Smooth muscle cell (in vitro differentiated cells): ENCODE data around the gene SLC25A25. TPM values are rescaled to one million over a fixed set of nuclear protein-coding genes. Genes with fewer than 3 reads are reported as not detected.
A peak's percentile ranks its signal among the peaks of the same experiment; 100 is the strongest.

Experiments used
- DNase-seq: peaks from one replicate; lab custom pipeline; 2025; ENCODE audit not compliant: unreplicated experiment; lab: John Stamatoyannopoulos, UW
- H2AFZ ChIP-seq: fragments of 200-600 bp; sonication (generic); 2 replicates; pipeline ENCODE4 v1.6.0; 2016; ENCODE audit warnings: antibody characterized with exemption, low read depth, mild to moderate bottlenecking
- H3F3A ChIP-seq: fragments of 200-600 bp; sonication (generic); 2 replicates; pipeline ENCODE4 v1.6.0; 2017; ENCODE audit warnings: antibody characterized with exemption, low read depth
- H3K27ac ChIP-seq: fragments of 200-600 bp; sonication (generic); 2 replicates; pipeline ENCODE4 v1.5.1; 2016; ENCODE audit warnings: low read depth, mild to moderate bottlenecking
- H3K27me3 ChIP-seq: fragments of 200-600 bp; sonication (generic); 2 replicates; pipeline ENCODE4 v1.6.1; 2016; ENCODE audit warnings: low read depth, mild to moderate bottlenecking
- H3K36me3 ChIP-seq: fragments of 200-600 bp; sonication (generic); 2 replicates; pipeline ENCODE4 v1.5.1; 2016; ENCODE audit warnings: low read depth
- H3K4me1 ChIP-seq: fragments of 200-600 bp; sonication (generic); 2 replicates; pipeline ENCODE4 v1.5.1; 2016; ENCODE audit warnings: low read depth
- H3K4me2 ChIP-seq: fragments of 200-600 bp; sonication (generic); 2 replicates; pipeline ENCODE4 v1.6.0; 2016; ENCODE audit warnings: mild to moderate bottlenecking
- H3K4me3 ChIP-seq: fragments of 200-600 bp; sonication (generic); 2 replicates; pipeline ENCODE4 v1.5.1; 2016; ENCODE audit warnings: mild to moderate bottlenecking
- H3K79me2 ChIP-seq: fragments of 200-600 bp; sonication (generic); 2 replicates; pipeline ENCODE4 v1.6.0; 2016; ENCODE audit warnings: low read depth, mild to moderate bottlenecking
- H3K9ac ChIP-seq: fragments of 200-600 bp; sonication (generic); 2 replicates; pipeline ENCODE4 v1.6.0; 2016; ENCODE audit warnings: low read depth
- H3K9me3 ChIP-seq: fragments of 200-600 bp; sonication (generic); replicated peaks from 2 replicates; pipeline ENCODE4 v1.5.1; 2016; ENCODE audit warnings: low read depth
- H4K20me1 ChIP-seq: fragments of 200-600 bp; sonication (generic); 2 replicates; pipeline ENCODE4 v1.6.0; 2016; ENCODE audit warnings: low read depth
- CTCF ChIP-seq: fragments of 200-600 bp; sonication (generic); IDR thresholded peaks from 2 replicates; pipeline ENCODE4 v1.5.1; 2017; ENCODE audit warnings: borderline replicate concordance, mild to moderate bottlenecking, antibody characterized with exemption; ENCODE audit not compliant: insufficient read depth, poor library complexity, severe bottlenecking
- whole genome bisulfite sequencing: methylation state at CpG from one replicate; pipeline ENCODE4 v1.1.7; 2016; ENCODE audit warnings: low lambda C conversion rate; 5-methylcytosine and 5-hydroxymethylcytosine counted together
- polyA plus RNA-seq: library from polyadenylated mRNA; unstranded; fragments of >200 nt; fragmentation: Nextera tagmentation; extraction: Ambion mirVana; gene quantifications from 2 replicates; pipeline ENCODE4 v1.2.1, GENCODE V29; 2016
- total RNA-seq: library from RNA; depleted of rRNA; stranded (reverse); fragments of >200 nt; gene quantifications from 2 replicates; pipeline ENCODE4 v1.2.3, GENCODE V29; 2014

The SLC25A25 gene
- total and polyA plus RNA-seq, 2 experiments from 2014 or later: 15.7 to 20.5 TPM

DNA sequence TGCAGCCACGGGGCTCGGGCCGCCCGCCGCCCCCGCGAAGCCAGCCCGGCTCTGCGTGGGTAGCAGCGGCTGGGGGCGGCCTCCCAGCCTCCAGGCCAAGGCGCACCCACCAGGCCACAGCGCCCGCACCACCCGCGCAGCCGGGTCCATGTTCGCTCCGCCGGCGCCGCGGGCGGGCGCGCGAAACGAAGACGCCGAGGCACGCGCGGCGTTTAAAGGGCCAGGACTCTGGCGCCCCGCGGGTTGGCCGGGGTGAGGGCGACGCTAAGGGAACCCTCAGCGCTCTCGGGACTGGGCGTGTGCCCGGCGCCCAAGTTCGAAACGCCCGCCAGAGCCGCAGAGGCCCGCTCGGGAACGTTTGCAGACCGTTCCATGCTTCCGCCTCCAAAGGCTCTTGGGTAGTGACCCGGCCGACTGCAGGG lies 59.5 kb downstream of the SLC25A25 start, which contains the start of gene PTGES2:
Gene PTGES2, minus strand, starts transcription at position 162 of the 422 bp plus-strand sequence. Its CDS starts 12 bp downstream, at position 150.
- DNase-seq: peak; percentile 69
- peak within 1 kb of the TSS; percentile 91 for H3K4me3 ChIP-seq
- H3K27me3 ChIP-seq: no peaks in the 10 kb centered on the region
- no peaks in the 10 kb centered on the region for H3F3A ChIP-seq
- no peaks in the 10 kb centered on the region for H3K4me1 ChIP-seq
- peaks cover 8% of the 10 kb centered on the region for H3K79me2 ChIP-seq
- WGBS: 1% methylated on average over 50 of the region's 56 CpGs
- H4K20me1 ChIP-seq: peaks cover 12% of the 10 kb centered on the region
- no peak for TF ChIP-seq CTCF
- H3K9me3 ChIP-seq: no peaks in the 10 kb centered on the region
- H3K9ac ChIP-seq: peak within 1 kb of the TSS; percentile 92
- peak within 1 kb of the TSS; percentile 97 for H3K4me2 ChIP-seq
- H3K36me3 ChIP-seq: no peaks in the 10 kb centered on the region
- H2AFZ ChIP-seq: peak within 1 kb of the TSS; percentile 90
- peak within 1 kb of the TSS; percentile 88 for H3K27ac ChIP-seq

DNA sequence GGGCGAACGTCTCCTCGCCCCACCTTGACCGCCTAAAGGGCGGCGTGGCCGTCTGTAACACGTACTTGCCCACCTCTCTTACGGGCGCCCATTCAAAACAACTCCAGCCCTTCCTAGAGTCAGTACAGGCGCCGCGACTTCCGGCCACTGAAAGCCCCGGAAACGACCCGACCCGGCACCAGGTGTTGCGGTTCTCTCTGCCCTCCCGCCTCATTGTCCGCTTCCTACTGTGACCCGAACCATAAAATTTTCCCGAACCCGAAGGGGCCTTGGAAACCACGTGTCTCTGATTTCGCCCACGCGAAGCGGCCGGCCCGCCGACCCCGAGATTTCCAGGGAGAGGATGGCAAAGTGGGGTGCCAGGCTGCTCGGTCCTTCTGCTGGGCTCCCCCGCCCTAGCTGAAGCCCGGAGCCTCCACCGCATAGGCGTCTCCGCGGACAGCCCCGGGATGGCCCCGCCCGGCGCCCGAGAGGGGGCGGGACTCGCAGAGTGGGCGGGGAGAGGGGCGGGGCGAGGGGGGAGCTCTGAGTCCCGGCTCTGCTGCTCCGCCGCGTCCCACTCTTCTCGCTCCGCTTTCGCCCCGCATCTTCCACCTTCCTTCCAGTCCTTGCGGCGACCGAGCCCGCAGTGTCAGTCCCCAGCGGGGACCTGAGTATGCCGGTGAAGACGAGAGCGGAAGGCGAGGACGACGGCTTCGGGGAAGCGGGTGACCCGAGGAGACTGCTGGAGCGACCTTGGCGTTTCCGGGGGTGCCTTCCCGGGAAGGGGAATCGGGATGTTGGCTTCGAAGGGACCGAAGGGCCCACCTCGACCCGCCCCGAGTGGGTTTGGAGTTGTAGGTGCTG lies 60.2 kb downstream of the SLC25A25 start:
- Histone ChIP-seq H3K27ac (peak overlapping the region; percentile 88), H3K9me3 (no peaks in the 10 kb centered on the region), H4K20me1 (peaks cover 12% of the 10 kb centered on the region), H3K4me2 (peak overlapping the region; percentile 97), H3F3A (no peaks in the 10 kb centered on the region), H2AFZ (peak overlapping the region; percentile 90), H3K9ac (peak overlapping the region; percentile 92), H3K4me1 (no peaks in the 10 kb centered on the region), H3K79me2 (peaks cover 8% of the 10 kb centered on the region), H3K36me3 (no peaks in the 10 kb centered on the region), H3K27me3 (peaks cover 1% of the 10 kb centered on the region), H3K4me3 (peak overlapping the region; percentile 91)
- DNase-seq: peak; percentile 69
- WGBS: 1% methylated on average over 61 of the region's 82 CpGs
- peak; percentile 2 for TF ChIP-seq CTCF

GRCh38 chr9:128128836-128129590 lies 61.0 kb downstream of the SLC25A25 start:
- H3K4me2 ChIP-seq: peak overlapping the region; percentile 97
- no peaks in the 10 kb centered on the region for H3K36me3 ChIP-seq
- H3F3A ChIP-seq: no peaks in the 10 kb centered on the region
- H3K9ac ChIP-seq: peak overlapping the region; percentile 92
- H2AFZ ChIP-seq: peak overlapping the region; percentile 90
- H3K4me3 ChIP-seq: peak overlapping the region; percentile 91
- no peak for TF ChIP-seq CTCF
- no peak for DNase-seq
- no peak overlapping the region for H3K27ac ChIP-seq
- WGBS: 71% methylated on average over 29 of the region's 29 CpGs
- H3K79me2 ChIP-seq: peaks cover 8% of the 10 kb centered on the region
- peaks cover 12% of the 10 kb centered on the region for H4K20me1 ChIP-seq
- H3K4me1 ChIP-seq: no peaks in the 10 kb centered on the region
- H3K27me3 ChIP-seq: peaks cover 3% of the 10 kb centered on the region
- H3K9me3 ChIP-seq: no peaks in the 10 kb centered on the region
